GM23338 (cell line): Measurements from ENCODE around the gene FAM168B. TPM values are rescaled to one million over a fixed set of nuclear protein-coding genes. Genes with fewer than 3 reads are reported as not detected.

ENCODE experiments used
- ATAC-seq: fragments of 200-7000 bp; cut with Tn5 transposase; 3 replicates; pipeline ENCODE4 v1.9.1; 2020
- DNase-seq: peaks from one replicate; pipeline ENCODE4 v3.0.0-alpha.2; 2015; ENCODE audit warnings: low spot score
- H2AFZ ChIP-seq: fragments of 200-600 bp; sonication (generic); 2 replicates; pipeline ENCODE4 v1.8.0; 2016; ENCODE audit warnings: antibody characterized with exemption, mild to moderate bottlenecking, moderate library complexity
- H3F3A ChIP-seq: fragments of 200-600 bp; sonication (generic); replicated peaks from 2 replicates; pipeline ENCODE4 v1.8.0; 2017; ENCODE audit warnings: antibody characterized with exemption, mixed run types, low read depth
- H3K27ac ChIP-seq: fragments of 200-600 bp; sonication (generic); 2 replicates; pipeline ENCODE4 v1.6.1; 2016; ENCODE audit warnings: low read depth
- H3K27me3 ChIP-seq: fragments of 200-600 bp; sonication (generic); 2 replicates; pipeline ENCODE4 v1.8.0; 2016; ENCODE audit warnings: mild to moderate bottlenecking, mixed run types, moderate library complexity; ENCODE audit not compliant: insufficient read depth
- H3K36me3 ChIP-seq: fragments of 200-600 bp; sonication (generic); 2 replicates; pipeline ENCODE4 v1.8.0; 2016; ENCODE audit warnings: mild to moderate bottlenecking; ENCODE audit not compliant: insufficient read depth
- H3K4me1 ChIP-seq: fragments of 200-600 bp; sonication (generic); 2 replicates; pipeline ENCODE4 v1.8.0; 2016; ENCODE audit warnings: mild to moderate bottlenecking, moderate library complexity; ENCODE audit not compliant: insufficient read depth
- H3K4me2 ChIP-seq: fragments of 200-600 bp; sonication (generic); 2 replicates; pipeline ENCODE4 v1.7.1; 2017; ENCODE audit warnings: mixed run types
- H3K4me3 ChIP-seq: fragments of 200-600 bp; sonication (generic); 2 replicates; pipeline ENCODE4 v1.6.1; 2016; ENCODE audit warnings: mixed run types
- H3K79me2 ChIP-seq: fragments of 200-600 bp; sonication (generic); replicated peaks from 2 replicates; pipeline ENCODE4 v1.8.0; 2017; ENCODE audit warnings: mild to moderate bottlenecking; ENCODE audit not compliant: insufficient read depth
- H3K9me2 ChIP-seq: fragments of 200-600 bp; sonication (generic); 2 replicates; pipeline ENCODE4 v1.8.0; 2017; ENCODE audit not compliant: insufficient read depth
- H4K20me1 ChIP-seq: fragments of 200-600 bp; sonication (generic); replicated peaks from 2 replicates; pipeline ENCODE4 v1.8.0; 2017; ENCODE audit warnings: mild to moderate bottlenecking; ENCODE audit not compliant: insufficient read depth
- H3K27ac Mint-ChIP-seq: 2 replicates; pipeline ENCODE4 v1.8.0; 2020; ENCODE audit warnings: inconsistent platforms, mild to moderate bottlenecking, moderate library complexity, mixed read lengths
- H3K27me3 Mint-ChIP-seq: 3 replicates; pipeline ENCODE4 v1.8.0; 2022; ENCODE audit warnings: low read depth, mild to moderate bottlenecking, moderate library complexity, mixed read lengths, inconsistent platforms; ENCODE audit not compliant: insufficient read depth, poor library complexity
- H3K36me3 Mint-ChIP-seq: 3 replicates; pipeline ENCODE4 v1.8.0; 2021; ENCODE audit warnings: low read depth, mild to moderate bottlenecking, inconsistent platforms, moderate library complexity, mixed read lengths
- H3K4me1 Mint-ChIP-seq: 3 replicates; pipeline ENCODE4 v1.8.0; 2020; ENCODE audit warnings: mild to moderate bottlenecking, inconsistent platforms, mixed read lengths
- H3K4me3 Mint-ChIP-seq: 3 replicates; pipeline ENCODE4 v1.8.0; 2021; ENCODE audit warnings: moderate library complexity, mild to moderate bottlenecking, inconsistent platforms, mixed read lengths
- H3K9me3 Mint-ChIP-seq: 3 replicates; pipeline ENCODE4 v1.8.0; 2020; ENCODE audit warnings: moderate library complexity, mild to moderate bottlenecking, inconsistent platforms, mixed read lengths
- CREB1 ChIP-seq: fragments of 250-450 bp; sonication (Bioruptor Pico); IDR thresholded peaks from 2 replicates; pipeline ENCODE4 v1.5.0; 2020; ENCODE audit warnings: low read depth, mild to moderate bottlenecking, moderate library complexity
- ETS1 ChIP-seq: IDR thresholded peaks from 2 replicates; pipeline ENCODE4 v1.6.1; 2016; ENCODE audit warnings: antibody characterized with exemption
- EZH2 ChIP-seq: fragments of 200-600 bp; sonication (generic); IDR thresholded peaks from one replicate; pipeline ENCODE4 v1.8.0; 2017; ENCODE audit warnings: antibody characterized with exemption, mild to moderate bottlenecking, low read depth; ENCODE audit not compliant: unreplicated experiment
- EZH2phosphoT487 ChIP-seq: fragments of 200-600 bp; sonication (generic); IDR thresholded peaks from one replicate; pipeline ENCODE4 v1.8.1; 2018; ENCODE audit warnings: antibody characterized with exemption; ENCODE audit not compliant: unreplicated experiment
- JUNB ChIP-seq: IDR thresholded peaks from one replicate; pipeline ENCODE4 v1.6.1; 2016; ENCODE audit warnings: antibody characterized with exemption; ENCODE audit not compliant: unreplicated experiment
- NANOG ChIP-seq: IDR thresholded peaks from 2 replicates; pipeline ENCODE4 v1.6.1; 2016; ENCODE audit warnings: antibody characterized with exemption, borderline replicate concordance
- POLR2AphosphoS5 ChIP-seq: IDR thresholded peaks from 2 replicates; pipeline ENCODE4 v1.6.1; 2016; ENCODE audit warnings: antibody characterized with exemption, low read depth
- STAT1 ChIP-seq: IDR thresholded peaks from one replicate; pipeline ENCODE4 v1.6.1; 2016; ENCODE audit warnings: antibody characterized with exemption; ENCODE audit not compliant: unreplicated experiment
- ZNF114 ChIP-seq: fragments of 250-450 bp; sonication (Bioruptor Pico); IDR thresholded peaks from 2 replicates; pipeline ENCODE4 v1.5.0; 2020; ENCODE audit warnings: mild to moderate bottlenecking, moderate library complexity
- ZNF331 ChIP-seq: fragments of 250-450 bp; sonication (Bioruptor Pico); IDR thresholded peaks from 2 replicates; pipeline ENCODE4 v1.5.0; 2020; ENCODE audit warnings: low read depth, mild to moderate bottlenecking, moderate library complexity
- ZNF462 ChIP-seq: fragments of 250-450 bp; sonication (Bioruptor Pico); IDR thresholded peaks from 2 replicates; pipeline ENCODE4 v1.5.0; 2020; ENCODE audit warnings: mild to moderate bottlenecking, moderate library complexity
- polyA plus RNA-seq: library from polyadenylated mRNA; unstranded; fragments of >200 nt; fragmentation: Nextera tagmentation; extraction: Ambion mirVana; gene quantifications from 2 replicates; pipeline ENCODE4 v1.2.1, GENCODE V29; 2016
- total RNA-seq: library from RNA; depleted of rRNA; stranded (reverse); fragments of >200 nt; shearing (Covaris generic); gene quantifications from 2 replicates; pipeline ENCODE4 v1.2.3, GENCODE V29; 2014
- TF ChIP-seq, protein P1 (sequence below): IDR thresholded peaks from one replicate; pipeline ENCODE4 v1.6.1; 2018; ENCODE audit warnings: antibody characterized with exemption; ENCODE audit not compliant: unreplicated experiment
- TF ChIP-seq, protein P2 (sequence below), 2 experiments: fragments of 200-600 bp in 1 of 2; sonication (generic) in 1 of 2; conservative IDR thresholded peaks; 2 replicates each; pipeline versions ENCODE4 v1.5.1 to v1.6.1; 2016 to 2017; ENCODE audit warnings: antibody characterized with exemption in 2 of 2, low read depth in 2 of 2, mild to moderate bottlenecking in 2 of 2, moderate library complexity in 1 of 2

Gene FAM168B
- total and polyA plus RNA-seq, 2 experiments from 2014 or later = 18.8 to 76.8 TPM

DNA sequence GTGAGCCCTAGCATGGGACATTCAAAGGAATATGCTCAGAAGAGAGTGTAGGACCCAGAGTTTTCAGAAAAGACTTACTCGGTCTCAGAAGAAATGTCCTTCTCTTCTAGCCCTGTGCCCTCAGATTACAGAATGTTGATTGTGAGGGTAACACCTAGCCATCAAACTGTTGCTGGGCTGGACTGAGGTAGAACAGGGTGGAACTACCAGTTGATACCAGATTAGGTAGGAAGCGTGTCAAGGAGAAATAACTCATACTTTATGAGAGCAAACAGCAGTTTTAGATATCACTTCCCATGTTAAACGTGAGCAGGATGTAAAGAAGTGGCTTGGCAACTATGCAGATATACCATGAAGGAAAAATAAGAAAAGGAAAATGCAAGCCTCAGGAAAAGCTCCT lies 34.7 kb upstream of the FAM168B start:
- H3K9me3 Mint-ChIP-seq = peaks cover 8% of the 10 kb centered on the region; the same call in 2 of the 3 replicates
- H3K4me1 Mint-ChIP-seq = no peaks in the 10 kb centered on the region
- H3F3A ChIP-seq = no peaks in the 10 kb centered on the region
- peaks cover 6% of the 10 kb centered on the region for H3K27me3 Mint-ChIP-seq
- no peaks in the 10 kb centered on the region for H3K27me3 ChIP-seq
- H3K4me3 Mint-ChIP-seq = no peak overlapping the region
- no peak overlapping the region for H3K4me2 ChIP-seq
- DNase-seq (no peak), ATAC-seq (no peak)
- no peak overlapping the region for H3K27ac ChIP-seq
- TF ChIP-seq ZNF114 (CRISPR knock-in tag) = no peak
- TF ChIP-seq EZH2phosphoT487 = no peak
- TF ChIP-seq, protein P1, sequence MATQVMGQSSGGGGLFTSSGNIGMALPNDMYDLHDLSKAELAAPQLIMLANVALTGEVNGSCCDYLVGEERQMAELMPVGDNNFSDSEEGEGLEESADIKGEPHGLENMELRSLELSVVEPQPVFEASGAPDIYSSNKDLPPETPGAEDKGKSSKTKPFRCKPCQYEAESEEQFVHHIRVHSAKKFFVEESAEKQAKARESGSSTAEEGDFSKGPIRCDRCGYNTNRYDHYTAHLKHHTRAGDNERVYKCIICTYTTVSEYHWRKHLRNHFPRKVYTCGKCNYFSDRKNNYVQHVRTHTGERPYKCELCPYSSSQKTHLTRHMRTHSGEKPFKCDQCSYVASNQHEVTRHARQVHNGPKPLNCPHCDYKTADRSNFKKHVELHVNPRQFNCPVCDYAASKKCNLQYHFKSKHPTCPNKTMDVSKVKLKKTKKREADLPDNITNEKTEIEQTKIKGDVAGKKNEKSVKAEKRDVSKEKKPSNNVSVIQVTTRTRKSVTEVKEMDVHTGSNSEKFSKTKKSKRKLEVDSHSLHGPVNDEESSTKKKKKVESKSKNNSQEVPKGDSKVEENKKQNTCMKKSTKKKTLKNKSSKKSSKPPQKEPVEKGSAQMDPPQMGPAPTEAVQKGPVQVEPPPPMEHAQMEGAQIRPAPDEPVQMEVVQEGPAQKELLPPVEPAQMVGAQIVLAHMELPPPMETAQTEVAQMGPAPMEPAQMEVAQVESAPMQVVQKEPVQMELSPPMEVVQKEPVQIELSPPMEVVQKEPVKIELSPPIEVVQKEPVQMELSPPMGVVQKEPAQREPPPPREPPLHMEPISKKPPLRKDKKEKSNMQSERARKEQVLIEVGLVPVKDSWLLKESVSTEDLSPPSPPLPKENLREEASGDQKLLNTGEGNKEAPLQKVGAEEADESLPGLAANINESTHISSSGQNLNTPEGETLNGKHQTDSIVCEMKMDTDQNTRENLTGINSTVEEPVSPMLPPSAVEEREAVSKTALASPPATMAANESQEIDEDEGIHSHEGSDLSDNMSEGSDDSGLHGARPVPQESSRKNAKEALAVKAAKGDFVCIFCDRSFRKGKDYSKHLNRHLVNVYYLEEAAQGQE = no peak
- no peak for TF ChIP-seq ETS1
- TF ChIP-seq CREB1 (CRISPR knock-in tag) = no peak
- TF ChIP-seq POLR2AphosphoS5 = no peak
- no peak for TF ChIP-seq ZNF331 (CRISPR knock-in tag)
- no peak for TF ChIP-seq JUNB
- no peak for TF ChIP-seq ZNF462 (CRISPR knock-in tag)
- TF ChIP-seq, protein P2, sequence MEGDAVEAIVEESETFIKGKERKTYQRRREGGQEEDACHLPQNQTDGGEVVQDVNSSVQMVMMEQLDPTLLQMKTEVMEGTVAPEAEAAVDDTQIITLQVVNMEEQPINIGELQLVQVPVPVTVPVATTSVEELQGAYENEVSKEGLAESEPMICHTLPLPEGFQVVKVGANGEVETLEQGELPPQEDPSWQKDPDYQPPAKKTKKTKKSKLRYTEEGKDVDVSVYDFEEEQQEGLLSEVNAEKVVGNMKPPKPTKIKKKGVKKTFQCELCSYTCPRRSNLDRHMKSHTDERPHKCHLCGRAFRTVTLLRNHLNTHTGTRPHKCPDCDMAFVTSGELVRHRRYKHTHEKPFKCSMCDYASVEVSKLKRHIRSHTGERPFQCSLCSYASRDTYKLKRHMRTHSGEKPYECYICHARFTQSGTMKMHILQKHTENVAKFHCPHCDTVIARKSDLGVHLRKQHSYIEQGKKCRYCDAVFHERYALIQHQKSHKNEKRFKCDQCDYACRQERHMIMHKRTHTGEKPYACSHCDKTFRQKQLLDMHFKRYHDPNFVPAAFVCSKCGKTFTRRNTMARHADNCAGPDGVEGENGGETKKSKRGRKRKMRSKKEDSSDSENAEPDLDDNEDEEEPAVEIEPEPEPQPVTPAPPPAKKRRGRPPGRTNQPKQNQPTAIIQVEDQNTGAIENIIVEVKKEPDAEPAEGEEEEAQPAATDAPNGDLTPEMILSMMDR (conservative IDR thresholded peaks at IDR 0.05; ENCODE audit: low read depth in 2 of 2) = no peak
- no peak for TF ChIP-seq EZH2
- TF ChIP-seq STAT1 = no peak
- no peak for TF ChIP-seq NANOG
- H3K4me3 ChIP-seq = no peak overlapping the region
- peaks cover 10% of the 10 kb centered on the region for H3K79me2 ChIP-seq
- peaks cover 77% of the 10 kb centered on the region for H3K36me3 Mint-ChIP-seq
- H3K36me3 ChIP-seq = peaks cover 30% of the 10 kb centered on the region
- H4K20me1 ChIP-seq = peaks cover 38% of the 10 kb centered on the region
- H3K9me2 ChIP-seq = no peaks in the 10 kb centered on the region
- no peaks in the 10 kb centered on the region for H3K4me1 ChIP-seq
- no peak overlapping the region for H2AFZ ChIP-seq
- H3K27ac Mint-ChIP-seq = no peak overlapping the region
